ENCODE measurements around the gene KRT37. TPM values are rescaled to one million over a fixed set of nuclear protein-coding genes. Genes with fewer than 3 reads are reported as not detected.

Gene KRT37
- total and polyA plus RNA-seq, 2 of the 13 experiments (the other 11 are each of a cell fraction or from before 2014, with no cell fraction given), result 0.69 TPM; not detected in 1

DNA sequence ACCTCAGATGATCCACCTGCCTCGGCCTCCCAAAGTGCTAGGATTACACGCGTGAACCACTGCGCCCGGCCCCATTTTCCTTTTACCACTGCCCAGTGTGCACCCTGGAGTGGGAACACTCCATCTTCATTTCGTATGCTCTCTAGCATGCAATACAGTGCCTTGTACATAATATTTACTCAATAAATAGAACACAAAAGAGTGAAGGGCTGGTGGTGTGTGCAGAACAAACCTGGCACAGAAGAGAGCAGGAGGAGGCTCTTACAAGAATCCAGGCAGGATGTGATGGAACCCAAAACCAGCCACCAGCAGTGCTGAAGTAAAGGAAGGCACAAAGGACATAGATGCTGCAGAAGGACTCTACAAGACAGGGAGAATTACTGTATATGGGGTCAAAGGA lies 7.3 kb downstream of the KRT37 start:
- intact Hi-C loops (cut with micrococcal nuclease; ENCODE audit: unreplicated experiment), result loop anchor here (5.0 to 10.0 kb wide), 2 partner anchors 118 to 250 kb away; no protein-coding TSS in a partner anchor
- POLR2A ChIA-PET, result interaction anchor here (1.0 to 2.1 kb wide), 3 partner anchors 12 to 14 kb away, joined by 3 to 35 read pairs (median 5); no protein-coding TSS in a partner anchor
- no peaks in the 10 kb centered on the region for H3K36me3 ChIP-seq (replicated peaks in 1 of 2; ENCODE audit: control insufficient read depth in 1 of 2, insufficient read depth in 2 of 2, low read length in 2 of 2)
- H3K4me3 ChIP-seq (replicated peaks in 1 of 3; ENCODE audit: insufficient read depth in 1 of 3, low read depth in 2 of 3, low read length in 3 of 3), result no peak overlapping the region
- no peaks in the 10 kb centered on the region for H3K79me2 ChIP-seq (ENCODE audit: insufficient read depth, low read length)
- FAIRE-seq, result no peak
- no TSS peak for BruUV-seq (replicated peaks)
- H3K27me3 ChIP-seq (ENCODE audit: control insufficient read depth in 1 of 2, insufficient read depth in 2 of 2, low read length in 2 of 2), result no peaks in the 10 kb centered on the region
- H4K20me1 ChIP-seq (ENCODE audit: insufficient read depth, low read length), result no peaks in the 10 kb centered on the region
- H3K27ac ChIP-seq (ENCODE audit: extremely low read length, insufficient read depth, low read length), result peak overlapping the region; percentile 82
- ATAC-seq, result no peak
- CTCF ChIA-PET (ENCODE audit: low intra/inter-chr PET ratio, low total read pairs), result no interaction called here
- WGBS (ENCODE audit: low lambda C conversion rate), result 80% methylated on average over 6 of the region's 6 CpGs
- H3K9me3 ChIP-seq (ENCODE audit: low read length), result no peaks in the 10 kb centered on the region
- peak overlapping the region; percentile 32 for H3K9ac ChIP-seq (ENCODE audit: insufficient read depth, low read depth, low read length)
- H3K4me1 ChIP-seq (ENCODE audit: insufficient read depth, low read length), result peaks cover 62% of the 10 kb centered on the region
- in situ Hi-C loops (cut with HindIII; ENCODE audit: extremely low pct_ligation_motif_present, low pct_unique_long_range_greater_than_20kb), result no loop called here
- H2AFZ ChIP-seq (ENCODE audit: low read length), result no peak overlapping the region
- TF ChIP-seq, protein P1, sequence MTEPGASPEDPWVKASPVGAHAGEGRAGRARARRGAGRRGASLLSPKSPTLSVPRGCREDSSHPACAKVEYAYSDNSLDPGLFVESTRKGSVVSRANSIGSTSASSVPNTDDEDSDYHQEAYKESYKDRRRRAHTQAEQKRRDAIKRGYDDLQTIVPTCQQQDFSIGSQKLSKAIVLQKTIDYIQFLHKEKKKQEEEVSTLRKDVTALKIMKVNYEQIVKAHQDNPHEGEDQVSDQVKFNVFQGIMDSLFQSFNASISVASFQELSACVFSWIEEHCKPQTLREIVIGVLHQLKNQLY (CRISPR knock-in tag; IDR thresholded peaks at IDR 0.05), result no peak
- TF ChIP-seq ZNF569 (CRISPR knock-in tag; IDR thresholded peaks at IDR 0.05; ENCODE audit: borderline replicate concordance) (no peak), PTBP1 (IDR thresholded peaks at IDR 0.05; ENCODE audit: low read depth, low read length, poor library complexity, severe bottlenecking) (no peak), ZNF563 (CRISPR knock-in tag; IDR thresholded peaks at IDR 0.05) (no peak), ZNF598 (CRISPR knock-in tag; IDR thresholded peaks at IDR 0.05; ENCODE audit: borderline replicate concordance) (0 out of 2 replicates have a peak, but pooled peaks have one; percentile 38), ZNF501 (CRISPR knock-in tag; IDR thresholded peaks at IDR 0.05) (no peak), NFRKB (IDR thresholded peaks at IDR 0.05) (no peak), SIN3B (IDR thresholded peaks at IDR 0.05; ENCODE audit: low read length) (no peak), ZFP82 (CRISPR knock-in tag; IDR thresholded peaks at IDR 0.05; ENCODE audit: borderline replicate concordance) (no peak), ZNF660 (CRISPR knock-in tag; IDR thresholded peaks at IDR 0.05; ENCODE audit: borderline replicate concordance, low read depth) (no peak), TEAD2 (CRISPR knock-in tag; IDR thresholded peaks at IDR 0.05) (no peak), RCOR2 (CRISPR knock-in tag; IDR thresholded peaks at IDR 0.05) (no peak), MIXL1 (CRISPR knock-in tag; IDR thresholded peaks at IDR 0.05) (no peak), ZNF703 (CRISPR knock-in tag; IDR thresholded peaks at IDR 0.05; ENCODE audit: borderline replicate concordance) (0 out of 2 replicates have a peak, but pooled peaks have one; percentile 37)
- TF ChIP-seq, protein P2, sequence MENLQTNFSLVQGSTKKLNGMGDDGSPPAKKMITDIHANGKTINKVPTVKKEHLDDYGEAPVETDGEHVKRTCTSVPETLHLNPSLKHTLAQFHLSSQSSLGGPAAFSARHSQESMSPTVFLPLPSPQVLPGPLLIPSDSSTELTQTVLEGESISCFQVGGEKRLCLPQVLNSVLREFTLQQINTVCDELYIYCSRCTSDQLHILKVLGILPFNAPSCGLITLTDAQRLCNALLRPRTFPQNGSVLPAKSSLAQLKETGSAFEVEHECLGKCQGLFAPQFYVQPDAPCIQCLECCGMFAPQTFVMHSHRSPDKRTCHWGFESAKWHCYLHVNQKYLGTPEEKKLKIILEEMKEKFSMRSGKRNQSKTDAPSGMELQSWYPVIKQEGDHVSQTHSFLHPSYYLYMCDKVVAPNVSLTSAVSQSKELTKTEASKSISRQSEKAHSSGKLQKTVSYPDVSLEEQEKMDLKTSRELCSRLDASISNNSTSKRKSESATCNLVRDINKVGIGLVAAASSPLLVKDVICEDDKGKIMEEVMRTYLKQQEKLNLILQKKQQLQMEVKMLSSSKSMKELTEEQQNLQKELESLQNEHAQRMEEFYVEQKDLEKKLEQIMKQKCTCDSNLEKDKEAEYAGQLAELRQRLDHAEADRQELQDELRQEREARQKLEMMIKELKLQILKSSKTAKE (CRISPR knock-in tag; IDR thresholded peaks at IDR 0.05; ENCODE audit: borderline replicate concordance), result no peak
- TF ChIP-seq, protein P3, sequence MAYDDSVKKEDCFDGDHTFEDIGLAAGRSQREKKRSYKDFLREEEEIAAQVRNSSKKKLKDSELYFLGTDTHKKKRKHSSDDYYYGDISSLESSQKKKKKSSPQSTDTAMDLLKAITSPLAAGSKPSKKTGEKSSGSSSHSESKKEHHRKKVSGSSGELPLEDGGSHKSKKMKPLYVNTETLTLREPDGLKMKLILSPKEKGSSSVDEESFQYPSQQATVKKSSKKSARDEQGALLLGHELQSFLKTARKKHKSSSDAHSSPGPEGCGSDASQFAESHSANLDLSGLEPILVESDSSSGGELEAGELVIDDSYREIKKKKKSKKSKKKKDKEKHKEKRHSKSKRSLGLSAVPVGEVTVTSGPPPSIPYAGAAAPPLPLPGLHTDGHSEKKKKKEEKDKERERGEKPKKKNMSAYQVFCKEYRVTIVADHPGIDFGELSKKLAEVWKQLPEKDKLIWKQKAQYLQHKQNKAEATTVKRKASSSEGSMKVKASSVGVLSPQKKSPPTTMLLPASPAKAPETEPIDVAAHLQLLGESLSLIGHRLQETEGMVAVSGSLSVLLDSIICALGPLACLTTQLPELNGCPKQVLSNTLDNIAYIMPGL (CRISPR knock-in tag; IDR thresholded peaks at IDR 0.05; ENCODE audit: borderline replicate concordance in 1 of 2, low read depth in 1 of 2), result 0 out of 4 replicates have a peak, but pooled peaks of 1 of the 2 experiments have one; percentile 13
- TF ChIP-seq, protein P4, sequence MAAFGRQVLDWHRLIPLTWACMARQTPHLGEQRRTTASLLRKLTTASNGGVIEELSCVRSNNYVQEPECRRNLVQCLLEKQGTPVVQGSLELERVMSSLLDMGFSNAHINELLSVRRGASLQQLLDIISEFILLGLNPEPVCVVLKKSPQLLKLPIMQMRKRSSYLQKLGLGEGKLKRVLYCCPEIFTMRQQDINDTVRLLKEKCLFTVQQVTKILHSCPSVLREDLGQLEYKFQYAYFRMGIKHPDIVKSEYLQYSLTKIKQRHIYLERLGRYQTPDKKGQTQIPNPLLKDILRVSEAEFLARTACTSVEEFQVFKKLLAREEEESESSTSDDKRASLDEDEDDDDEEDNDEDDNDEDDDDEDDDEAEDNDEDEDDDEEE (CRISPR knock-in tag; IDR thresholded peaks at IDR 0.05), result 0 out of 2 replicates have a peak, but pooled peaks have one; percentile 13
- H3K4me2 ChIP-seq (ENCODE audit: low read depth, low read length), result peak overlapping the region; percentile 67; the same call in 1 of the 2 replicates
- DNase-seq (ENCODE audit: low spot score), result no peak

Data from HepG2 (cell line).